CD4-positive, alpha-beta T cell (primary cell): ENCODE data around the gene STUB1. TPM values are rescaled to one million over a fixed set of nuclear protein-coding genes. Genes with fewer than 3 reads are reported as not detected.

Source experiments
- ATAC-seq: fragments of 200-7000 bp; cut with Tn5 transposase; one replicate; pipeline ENCODE4 v1.10.0; 2022; ENCODE audit warnings: mild to moderate bottlenecking; ENCODE audit not compliant: poor library complexity
- CTCF ChIA-PET: fragments of 350-600 bp; sonication (Branson Sonifier 250); formaldehyde crosslinking; loops from one replicate; lab custom pipeline; 2021; ENCODE audit warnings: antibody characterized with exemption, inconsistent platforms; lab: Charles Lee
- POLR2A ChIA-PET: fragments of 350-600 bp; sonication (Branson Sonifier 250); formaldehyde crosslinking; loops from one replicate; lab custom pipeline; 2021; ENCODE audit warnings: antibody characterized with exemption, inconsistent platforms; lab: Charles Lee
- DNase-seq, 14 experiments: peaks; one replicate each; pipeline ENCODE4 v3.0.0-alpha.2; 2013 to 2020; ENCODE audit warnings: mixed read lengths in 2 of 14
- H3K27ac ChIP-seq, 2 donors: one replicate each; pipeline versions ENCODE4 v1.5.1 to v1.7.0; 2013; ENCODE audit warnings: low read length in 2 of 2, low read depth in 1 of 2, mild to moderate bottlenecking in 1 of 2
- H3K27me3 ChIP-seq, 2 experiments: 1 replicate in 1 of 2; 2 replicates in 1 of 2; pipeline versions ENCODE4 v1.6.1 to v1.7.0; 2013; ENCODE audit warnings: low read length in 2 of 2, control low read depth in 1 of 2, mild to moderate bottlenecking in 1 of 2, moderate library complexity in 1 of 2; ENCODE audit not compliant: insufficient read depth in 2 of 2, control insufficient read depth in 1 of 2
- H3K36me3 ChIP-seq: one replicate; pipeline ENCODE4 v1.6.1; 2013; ENCODE audit warnings: low read length, control low read depth; ENCODE audit not compliant: insufficient read depth
- H3K4me1 ChIP-seq: one replicate; pipeline ENCODE4 v1.6.1; 2013; ENCODE audit warnings: low read length, control low read depth; ENCODE audit not compliant: insufficient read depth
- H3K4me3 ChIP-seq: one replicate; pipeline ENCODE4 v1.5.1; 2013; ENCODE audit warnings: mild to moderate bottlenecking, low read length, moderate library complexity
- H3K9me3 ChIP-seq, 2 experiments: 1 replicate in 1 of 2; 2 replicates in 1 of 2; pipeline versions ENCODE4 v1.6.1 to v1.7.0; 2013; ENCODE audit warnings: low read length in 2 of 2, mild to moderate bottlenecking in 2 of 2, control low read depth in 1 of 2, moderate library complexity in 1 of 2; ENCODE audit not compliant: control insufficient read depth in 1 of 2, insufficient read depth in 1 of 2
- H3K27ac Mint-ChIP-seq: one replicate; pipeline ENCODE4 v1.8.0; 2020; ENCODE audit warnings: mixed read lengths
- H3K27me3 Mint-ChIP-seq: one replicate; pipeline ENCODE4 v1.8.0; 2021; ENCODE audit warnings: mixed read lengths
- H3K36me3 Mint-ChIP-seq: one replicate; pipeline ENCODE4 v1.8.0; 2021; ENCODE audit warnings: low read depth, mixed read lengths
- H3K4me1 Mint-ChIP-seq: one replicate; pipeline ENCODE4 v1.8.0; 2021; ENCODE audit warnings: low read depth, mixed read lengths
- H3K4me3 Mint-ChIP-seq: one replicate; pipeline ENCODE4 v1.8.0; 2020; ENCODE audit warnings: mild to moderate bottlenecking, mixed read lengths
- H3K9me3 Mint-ChIP-seq: one replicate; pipeline ENCODE4 v1.8.0; 2020; ENCODE audit warnings: mixed read lengths
- intact Hi-C, 2 experiments: fragments of 100-400 bp; cut with DNase I in 1 of 2; cut with micrococcal nuclease in 1 of 2; formaldehyde crosslinking; loops; one replicate each; pipeline versions ENCODE4 v1.15.1 to v1.9.0; 2023 to 2025; cut with DNase I, micrococcal nuclease
- total RNA-seq, 174 experiments: library from RNA in 2 of 174; stranded (reverse) in 2 of 174; gene quantifications; one replicate each; pipeline ENCODE4 v1.2.3 and lab custom pipeline; 2021 to 2026
- TF ChIP-seq, protein P1 (sequence below): fragments of 200-600 bp; IDR thresholded peaks from one replicate; pipeline ENCODE4 v1.8.0; 2022; ENCODE audit warnings: antibody characterized with exemption, mild to moderate bottlenecking

The STUB1 gene
- total RNA-seq, 2 experiments from 2014 or later = 46.9 to 53.9 TPM

DNA sequence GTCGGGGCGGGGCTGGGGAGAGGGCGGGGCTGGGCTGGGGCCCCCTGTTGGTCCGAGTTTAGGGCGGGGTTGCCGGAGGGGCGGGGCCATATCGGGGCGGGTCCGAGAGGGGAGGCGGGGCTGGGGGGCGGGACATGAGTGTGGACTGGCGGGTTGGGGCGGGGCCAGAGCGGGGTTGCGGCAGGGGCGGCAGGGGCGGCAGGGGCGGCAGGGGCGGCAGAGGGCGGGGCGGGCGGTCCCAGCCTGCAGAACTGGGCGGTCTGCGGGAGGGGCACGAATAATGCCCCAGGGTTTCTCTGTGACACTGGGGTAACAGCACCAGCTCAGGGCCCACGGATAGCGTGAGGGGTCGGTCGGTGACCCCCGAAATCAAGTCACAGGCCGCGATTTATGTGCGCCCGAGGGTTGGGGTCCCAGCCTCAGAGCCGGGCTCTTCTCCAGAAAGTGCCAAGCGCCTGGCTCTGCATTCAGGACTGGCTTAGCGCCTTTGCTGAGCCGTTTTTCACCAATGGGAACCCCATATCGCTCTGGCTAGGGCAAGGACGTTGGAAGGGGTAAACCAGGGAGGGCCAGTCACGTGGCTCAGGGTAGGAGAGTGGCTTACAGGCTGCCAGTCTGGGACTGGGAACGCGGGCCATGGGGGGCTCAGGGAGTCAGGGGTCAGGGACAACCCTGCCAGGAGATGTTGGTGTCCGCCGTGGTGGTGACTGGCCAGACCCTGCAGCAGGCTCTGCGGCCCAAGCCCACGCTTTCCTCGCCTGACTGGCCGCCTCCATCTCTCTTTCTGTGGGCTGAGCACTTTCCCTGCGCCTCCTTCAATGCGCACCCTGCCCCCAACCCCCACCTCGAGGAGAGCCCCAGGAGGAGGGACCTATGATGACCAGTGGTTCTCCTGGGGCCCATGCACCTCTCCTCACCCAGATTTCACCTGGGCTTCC is 42.9 kb upstream of the STUB1 start:
- peak overlapping the region; percentile 82 to 86 for H3K27ac ChIP-seq
- CTCF ChIA-PET = interaction anchor here (1.0 to 1.5 kb wide), 4 partner anchors 11 to 110 kb away, joined by 3 to 6 read pairs (median 4); partner anchors contain the start of genes CAPN15 and WDR90
- peak; percentile 54 for ATAC-seq

DNA sequence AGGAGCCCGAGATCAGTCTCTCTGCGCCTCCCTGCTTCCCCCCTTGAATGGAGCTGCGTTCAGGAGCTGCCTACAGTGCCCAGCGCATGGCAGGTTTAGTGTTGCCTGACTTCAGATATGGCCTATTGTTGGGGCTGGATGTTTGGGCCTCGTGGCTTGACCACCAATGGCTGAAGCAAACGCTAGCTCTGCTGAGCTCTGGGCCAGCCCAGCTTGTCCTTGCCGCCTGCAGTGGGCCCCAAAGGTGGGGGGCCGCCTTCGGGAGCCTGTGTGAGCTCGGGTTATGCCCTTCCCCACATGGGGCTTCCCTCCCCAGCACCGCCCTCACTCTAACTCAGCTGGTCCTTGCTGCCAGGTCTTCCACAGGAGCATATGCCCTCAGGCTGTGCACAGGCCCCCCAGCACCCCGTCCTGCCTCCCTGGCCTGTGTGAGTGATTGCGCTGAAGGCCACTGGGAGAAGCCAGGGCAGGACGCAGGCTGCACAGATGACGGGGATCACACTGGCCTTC is 42.1 kb upstream of the STUB1 start:
- ChIA-PET POLR2A (interaction anchor here (3.0 kb wide), 1 partner anchor 43 kb away, joined by 16 read pairs; the partner anchor contains the start of gene STUB1), CTCF (no interaction called here)
- Mint-ChIP-seq H3K4me1 (peaks cover 8% of the 10 kb centered on the region), H3K9me3 (no peaks in the 10 kb centered on the region), H3K36me3 (peaks cover 9% of the 10 kb centered on the region), H3K4me3 (peak overlapping the region; percentile 48), H3K27me3 (peaks cover 6% of the 10 kb centered on the region), H3K27ac (no peak overlapping the region)
- no peak overlapping the region for H3K27ac ChIP-seq
- H3K4me3 ChIP-seq = no peak overlapping the region
- no peaks in the 10 kb centered on the region for H3K27me3 ChIP-seq
- H3K9me3 ChIP-seq = peaks cover 0 to 10% of the 10 kb centered on the region in 2 experiments
- intact Hi-C loops = no loop called here
- H3K36me3 ChIP-seq = no peaks in the 10 kb centered on the region
- DNase-seq = peak in 1 of 14 experiments; percentile 48
- ATAC-seq = no peak
- peaks cover 47% of the 10 kb centered on the region for H3K4me1 ChIP-seq
- TF ChIP-seq, protein P1, sequence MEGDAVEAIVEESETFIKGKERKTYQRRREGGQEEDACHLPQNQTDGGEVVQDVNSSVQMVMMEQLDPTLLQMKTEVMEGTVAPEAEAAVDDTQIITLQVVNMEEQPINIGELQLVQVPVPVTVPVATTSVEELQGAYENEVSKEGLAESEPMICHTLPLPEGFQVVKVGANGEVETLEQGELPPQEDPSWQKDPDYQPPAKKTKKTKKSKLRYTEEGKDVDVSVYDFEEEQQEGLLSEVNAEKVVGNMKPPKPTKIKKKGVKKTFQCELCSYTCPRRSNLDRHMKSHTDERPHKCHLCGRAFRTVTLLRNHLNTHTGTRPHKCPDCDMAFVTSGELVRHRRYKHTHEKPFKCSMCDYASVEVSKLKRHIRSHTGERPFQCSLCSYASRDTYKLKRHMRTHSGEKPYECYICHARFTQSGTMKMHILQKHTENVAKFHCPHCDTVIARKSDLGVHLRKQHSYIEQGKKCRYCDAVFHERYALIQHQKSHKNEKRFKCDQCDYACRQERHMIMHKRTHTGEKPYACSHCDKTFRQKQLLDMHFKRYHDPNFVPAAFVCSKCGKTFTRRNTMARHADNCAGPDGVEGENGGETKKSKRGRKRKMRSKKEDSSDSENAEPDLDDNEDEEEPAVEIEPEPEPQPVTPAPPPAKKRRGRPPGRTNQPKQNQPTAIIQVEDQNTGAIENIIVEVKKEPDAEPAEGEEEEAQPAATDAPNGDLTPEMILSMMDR = no peak

More for the DNA sequence above, 42.9 kb upstream of the STUB1 start:
- peak overlapping the region; percentile 99 for H3K4me3 Mint-ChIP-seq
- peaks cover 8% of the 10 kb centered on the region for H3K4me1 Mint-ChIP-seq
- intact Hi-C loops = loop anchor here in 1 of 2 experiments (2.0 kb wide), 1 partner anchor 49 kb away; no protein-coding TSS in a partner anchor
- peaks cover 6% of the 10 kb centered on the region for H3K27me3 Mint-ChIP-seq
- DNase-seq = peak in 13 of 14 experiments; percentile 79 to 94 (median 88)
- H3K9me3 Mint-ChIP-seq = no peaks in the 10 kb centered on the region
- Histone ChIP-seq H3K9me3 (peaks cover 0 to 10% of the 10 kb centered on the region in 2 experiments), H3K4me1 (peaks cover 40% of the 10 kb centered on the region), H3K36me3 (no peaks in the 10 kb centered on the region), H3K4me3 (peak overlapping the region; percentile 73), H3K27me3 (no peaks in the 10 kb centered on the region)
- POLR2A ChIA-PET = interaction anchor here (0.8 to 3.0 kb wide), 17 partner anchors 10 to 1145 kb away, joined by 3 to 18 read pairs (median 4); partner anchors contain the start of genes CAPN15, CHTF18, JMJD8 and NUBP2
- TF ChIP-seq, protein P1 = no peak
- peak overlapping the region; percentile 100 for H3K27ac Mint-ChIP-seq
- H3K36me3 Mint-ChIP-seq = peaks cover 9% of the 10 kb centered on the region

DNA sequence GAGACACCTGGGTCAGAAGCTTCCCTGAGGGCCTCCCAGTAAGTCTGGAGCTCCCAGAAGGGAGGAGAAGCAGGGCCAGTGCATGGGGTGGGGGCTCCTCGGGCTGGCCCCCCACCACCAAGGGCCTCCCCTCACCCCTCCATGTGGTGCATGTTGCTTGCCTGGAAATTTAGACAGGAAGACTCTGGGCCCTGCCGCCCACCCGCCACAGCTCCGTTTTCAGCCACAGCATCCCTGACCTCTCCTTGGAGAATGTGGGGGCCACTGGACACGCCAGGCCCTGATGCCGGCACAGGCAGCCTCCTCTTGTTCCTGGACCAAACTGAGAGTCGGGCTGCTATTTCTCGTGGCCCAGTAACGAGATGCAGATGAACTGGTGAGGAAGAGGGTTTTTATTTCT is 41.4 kb upstream of the STUB1 start:
- ChIA-PET POLR2A (no interaction called here), CTCF (no interaction called here)
- ATAC-seq (no peak), DNase-seq (no peak)
- peak overlapping the region; percentile 12 for H3K27ac Mint-ChIP-seq
- Histone ChIP-seq H3K36me3 (no peaks in the 10 kb centered on the region), H3K9me3 (peaks cover 0 to 10% of the 10 kb centered on the region in 2 experiments), H3K27ac (no peak overlapping the region), H3K4me1 (peaks cover 50% of the 10 kb centered on the region), H3K4me3 (no peak overlapping the region), H3K27me3 (no peaks in the 10 kb centered on the region)
- intact Hi-C loops = no loop called here
- peaks cover 6% of the 10 kb centered on the region for H3K27me3 Mint-ChIP-seq
- TF ChIP-seq, protein P1 = no peak
- no peaks in the 10 kb centered on the region for H3K9me3 Mint-ChIP-seq
- peak overlapping the region; percentile 63 for H3K4me3 Mint-ChIP-seq
- H3K36me3 Mint-ChIP-seq = peaks cover 9% of the 10 kb centered on the region
- peaks cover 8% of the 10 kb centered on the region for H3K4me1 Mint-ChIP-seq
